IPS-20b (cell line): ENCODE results near the gene JUND.

Source experiments
- H3K27ac ChIP-seq: one replicate; pipeline ENCODE4 v1.5.1; 2013; ENCODE audit warnings: low read length
- H3K27me3 ChIP-seq: 2 replicates; pipeline ENCODE4 v1.6.1; 2013; ENCODE audit warnings: mild to moderate bottlenecking, low read length, inconsistent platforms; ENCODE audit not compliant: insufficient read depth
- H3K36me3 ChIP-seq: 2 replicates; pipeline ENCODE4 v1.6.1; 2013; ENCODE audit warnings: low read depth, mild to moderate bottlenecking, inconsistent platforms, low read length, moderate library complexity; ENCODE audit not compliant: insufficient read depth
- H3K4me1 ChIP-seq: 2 replicates; pipeline ENCODE4 v1.6.1; 2013; ENCODE audit warnings: mild to moderate bottlenecking, control low read depth, inconsistent platforms, low read length, moderate library complexity; ENCODE audit not compliant: insufficient read depth
- H3K4me3 ChIP-seq: 2 replicates; pipeline ENCODE4 v1.5.1; 2013; ENCODE audit warnings: mild to moderate bottlenecking, low read length, inconsistent platforms
- H3K9ac ChIP-seq: 2 replicates; pipeline ENCODE4 v1.6.1; 2013; ENCODE audit warnings: low read depth, mild to moderate bottlenecking, inconsistent platforms, low read length, moderate library complexity
- H3K9me3 ChIP-seq: 2 replicates; pipeline ENCODE4 v1.6.1; 2013; ENCODE audit warnings: mild to moderate bottlenecking, low read depth, low read length, inconsistent platforms; ENCODE audit not compliant: insufficient read depth

JUND gene

GRCh38 chr19:18274219-18274780, 7.1 kb downstream of the JUND start, which contains the start of gene IQCN:
Gene IQCN (minus strand): TSS chr19:18274452. CDS start chr19:18269478, 4,974 bp downstream.
- Histone ChIP-seq H3K36me3 (peaks cover 12% of the 10 kb centered on the region), H3K9me3 (no peaks in the 10 kb centered on the region), H3K27me3 (no peaks in the 10 kb centered on the region), H3K27ac (no peak within 1 kb of the TSS), H3K9ac (no peak within 1 kb of the TSS), H3K4me3 (no peak within 1 kb of the TSS), H3K4me1 (peaks cover 3% of the 10 kb centered on the region; the same call in 1 of the 2 replicates)

DNA sequence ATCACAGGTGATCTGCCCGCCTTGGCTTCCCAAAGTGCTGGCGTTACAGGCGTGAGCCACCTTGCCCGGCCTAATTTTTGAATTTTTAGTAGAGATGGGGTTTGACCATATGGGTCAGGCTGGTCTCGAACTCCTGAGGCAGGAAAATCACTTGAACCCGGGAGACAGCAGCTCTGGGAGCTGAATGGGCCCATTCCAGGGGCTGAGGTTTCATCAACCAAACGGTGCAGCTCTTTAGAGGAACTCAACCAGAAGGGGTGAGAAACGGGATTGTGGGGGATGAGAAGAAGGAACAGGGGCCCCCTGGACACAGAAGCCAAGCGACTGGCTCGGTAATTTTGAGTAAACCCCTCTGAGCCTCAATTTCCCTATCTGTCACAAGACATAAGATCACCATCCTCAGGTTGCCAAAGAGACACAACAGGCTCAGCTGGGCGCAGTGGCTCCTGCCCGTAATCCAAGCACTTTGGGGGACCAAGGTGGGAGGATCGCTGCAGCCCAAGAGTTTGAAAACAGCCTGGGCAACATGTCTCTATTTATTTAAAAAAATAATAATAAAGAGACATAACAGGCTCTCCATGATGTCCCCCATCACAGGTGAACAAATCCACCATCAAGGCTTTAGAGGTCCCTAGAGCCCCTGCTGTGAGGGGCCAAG, 7.7 kb downstream of the JUND start:
- Histone ChIP-seq H3K4me3 (no peak overlapping the region), H3K4me1 (no peaks in the 10 kb centered on the region), H3K27ac (no peak overlapping the region), H3K9ac (no peak overlapping the region), H3K9me3 (no peaks in the 10 kb centered on the region), H3K36me3 (peaks cover 7% of the 10 kb centered on the region), H3K27me3 (no peaks in the 10 kb centered on the region)

DNA sequence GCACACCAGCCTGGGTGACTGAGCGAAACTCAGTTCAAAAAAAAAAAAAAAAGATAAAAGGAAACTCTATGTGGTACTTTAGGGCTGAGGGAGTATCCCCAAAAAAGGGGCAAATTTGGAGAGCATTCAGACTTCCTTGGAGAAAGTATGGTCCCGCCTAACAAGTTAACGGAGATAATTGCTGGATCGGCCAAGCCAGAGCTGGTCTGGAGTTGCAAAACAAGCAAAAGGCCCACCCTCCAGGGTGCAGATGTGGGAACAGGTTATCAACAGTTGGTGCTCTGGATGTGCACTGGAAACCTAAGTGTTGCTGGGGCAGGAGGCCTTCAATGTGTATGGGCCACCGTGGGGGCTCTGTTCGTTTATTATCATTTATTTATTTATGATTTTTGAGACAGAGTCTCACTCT, 10.0 kb downstream of the JUND start:
- Histone ChIP-seq H3K4me3 (no peak overlapping the region), H3K9ac (no peak overlapping the region), H3K9me3 (no peaks in the 10 kb centered on the region), H3K36me3 (no peaks in the 10 kb centered on the region; the same call in 1 of the 2 replicates), H3K4me1 (no peaks in the 10 kb centered on the region), H3K27ac (no peak overlapping the region), H3K27me3 (no peaks in the 10 kb centered on the region)

DNA sequence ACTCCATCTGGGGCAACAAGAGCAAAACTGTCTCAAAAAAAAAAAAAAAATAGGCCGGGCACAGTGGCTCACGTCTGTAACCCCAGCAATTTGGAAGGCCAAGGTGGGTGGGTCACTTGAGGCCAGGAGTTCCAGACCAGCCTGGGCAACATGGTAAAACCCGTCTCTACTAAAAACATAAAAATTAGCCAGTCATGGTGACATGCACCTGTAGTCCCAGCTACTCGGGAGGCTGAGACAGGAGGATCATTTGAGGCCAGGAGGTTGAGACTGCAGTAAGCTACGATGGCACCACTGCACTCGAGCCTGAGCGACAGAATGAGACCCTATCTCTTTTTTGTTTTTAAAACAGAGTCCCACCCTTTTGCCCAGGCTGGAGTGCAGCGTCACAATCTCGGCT, 11.1 kb downstream of the JUND start:
- Histone ChIP-seq H3K27me3 (no peaks in the 10 kb centered on the region), H3K9me3 (no peaks in the 10 kb centered on the region), H3K9ac (no peak overlapping the region), H3K4me1 (no peaks in the 10 kb centered on the region), H3K27ac (no peak overlapping the region), H3K4me3 (no peak overlapping the region), H3K36me3 (no peaks in the 10 kb centered on the region; the same call in 1 of the 2 replicates)

GRCh38 chr19:18269070-18269723, 12.2 kb downstream of the JUND start:
- Histone ChIP-seq H3K9me3 (no peaks in the 10 kb centered on the region), H3K27ac (no peak overlapping the region), H3K4me1 (no peaks in the 10 kb centered on the region), H3K36me3 (no peaks in the 10 kb centered on the region; the same call in 1 of the 2 replicates), H3K9ac (no peak overlapping the region), H3K4me3 (no peak overlapping the region), H3K27me3 (no peaks in the 10 kb centered on the region)

DNA sequence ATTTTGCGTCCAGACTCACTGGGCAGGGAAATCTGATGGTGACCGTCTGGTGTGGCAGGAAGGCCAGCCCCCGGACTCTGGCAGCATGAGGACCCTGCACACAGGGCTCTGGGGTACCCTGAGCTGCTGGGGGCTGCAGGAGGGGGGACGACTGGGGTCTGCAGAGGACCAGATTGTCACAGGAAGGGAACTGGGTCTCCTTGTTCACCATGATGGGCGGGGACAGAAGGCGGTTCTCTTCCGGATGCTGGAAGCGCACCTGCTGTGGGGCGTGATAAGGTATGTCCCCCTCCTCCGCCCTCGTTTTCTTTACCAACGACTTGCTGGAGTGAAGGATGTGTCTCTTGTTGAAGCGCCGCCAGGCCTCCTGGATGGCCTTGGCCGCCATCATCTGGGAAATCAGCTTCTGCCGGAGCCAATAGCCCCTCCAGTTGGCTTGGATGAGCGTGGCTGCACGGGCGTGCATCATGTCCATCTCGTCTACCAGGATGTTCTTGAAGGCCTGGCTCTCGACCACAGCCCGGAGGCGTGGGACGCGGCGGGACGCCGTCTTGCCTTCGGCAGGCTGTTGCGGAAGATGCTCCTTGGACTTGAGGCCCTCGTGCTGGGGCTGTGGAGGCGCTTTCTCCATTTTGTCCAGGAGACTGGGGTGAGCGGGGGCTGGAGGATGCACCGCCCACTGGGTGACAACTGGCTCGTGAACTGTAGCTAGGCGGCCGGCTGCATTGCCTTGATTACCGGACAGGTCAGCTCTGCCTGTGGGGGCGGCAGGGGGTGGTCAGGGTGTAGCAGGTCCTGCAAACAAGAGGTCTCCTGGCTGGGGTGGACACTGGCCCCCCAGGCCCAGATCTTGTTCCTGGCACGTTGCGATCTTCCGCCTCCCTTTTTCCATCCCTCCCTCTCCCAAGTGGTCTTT, 14.4 kb downstream of the JUND start:
- Histone ChIP-seq H3K27ac (no peak overlapping the region), H3K4me3 (no peak overlapping the region), H3K9ac (no peak overlapping the region), H3K27me3 (no peaks in the 10 kb centered on the region; the same call in 1 of the 2 replicates), H3K36me3 (no peaks in the 10 kb centered on the region; the same call in 1 of the 2 replicates), H3K4me1 (no peaks in the 10 kb centered on the region), H3K9me3 (no peaks in the 10 kb centered on the region)

- no peaks in the 10 kb centered on the region for H3K9me3 ChIP-seq
- no peaks in the 10 kb centered on the region for H3K4me1 ChIP-seq
- no peaks in the 10 kb centered on the region; the same call in 1 of the 2 replicates for H3K27me3 ChIP-seq
- H3K4me3 ChIP-seq, result no peak overlapping the region
- H3K9ac ChIP-seq, result no peak overlapping the region
- no peak overlapping the region for H3K27ac ChIP-seq
- no peaks in the 10 kb centered on the region; the same call in 1 of the 2 replicates for H3K36me3 ChIP-seq
Measured at GRCh38 chr19:18265582-18265981, 15.8 kb downstream of the JUND start.

DNA sequence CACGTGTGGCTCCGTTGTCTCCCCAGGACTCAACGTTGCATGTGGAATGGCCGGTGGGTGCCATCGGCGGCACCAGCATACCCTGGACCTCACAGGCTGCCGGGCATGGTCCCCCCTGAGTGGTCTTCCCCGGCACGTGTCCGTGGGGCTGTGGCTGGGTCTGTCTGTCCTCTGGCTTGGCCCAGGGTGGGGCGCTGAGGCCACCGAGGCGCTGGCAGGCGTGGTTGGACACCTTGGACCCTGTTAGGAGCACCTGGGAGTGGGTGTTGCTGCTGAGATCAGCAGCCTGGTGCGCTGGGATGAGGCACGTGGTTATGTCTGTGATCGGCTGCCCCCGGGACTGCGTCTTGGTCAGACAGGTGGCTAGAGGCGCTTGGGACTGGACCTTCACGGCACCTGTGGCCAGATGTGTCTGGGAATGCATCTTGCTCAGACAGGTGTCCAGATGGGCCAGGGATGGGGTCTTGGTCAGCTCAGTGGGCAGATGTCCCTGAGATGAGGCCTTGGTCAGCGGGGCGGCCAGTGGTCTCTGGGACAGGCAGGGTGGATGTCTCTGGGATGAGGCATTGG, 16.4 kb downstream of the JUND start:
- H3K9ac ChIP-seq, result no peak overlapping the region
- no peaks in the 10 kb centered on the region; the same call in 1 of the 2 replicates for H3K36me3 ChIP-seq
- H3K9me3 ChIP-seq, result no peaks in the 10 kb centered on the region
- no peaks in the 10 kb centered on the region for H3K4me1 ChIP-seq
- H3K27me3 ChIP-seq, result no peaks in the 10 kb centered on the region; the same call in 1 of the 2 replicates
- no peak overlapping the region for H3K27ac ChIP-seq
- H3K4me3 ChIP-seq, result no peak overlapping the region

DNA sequence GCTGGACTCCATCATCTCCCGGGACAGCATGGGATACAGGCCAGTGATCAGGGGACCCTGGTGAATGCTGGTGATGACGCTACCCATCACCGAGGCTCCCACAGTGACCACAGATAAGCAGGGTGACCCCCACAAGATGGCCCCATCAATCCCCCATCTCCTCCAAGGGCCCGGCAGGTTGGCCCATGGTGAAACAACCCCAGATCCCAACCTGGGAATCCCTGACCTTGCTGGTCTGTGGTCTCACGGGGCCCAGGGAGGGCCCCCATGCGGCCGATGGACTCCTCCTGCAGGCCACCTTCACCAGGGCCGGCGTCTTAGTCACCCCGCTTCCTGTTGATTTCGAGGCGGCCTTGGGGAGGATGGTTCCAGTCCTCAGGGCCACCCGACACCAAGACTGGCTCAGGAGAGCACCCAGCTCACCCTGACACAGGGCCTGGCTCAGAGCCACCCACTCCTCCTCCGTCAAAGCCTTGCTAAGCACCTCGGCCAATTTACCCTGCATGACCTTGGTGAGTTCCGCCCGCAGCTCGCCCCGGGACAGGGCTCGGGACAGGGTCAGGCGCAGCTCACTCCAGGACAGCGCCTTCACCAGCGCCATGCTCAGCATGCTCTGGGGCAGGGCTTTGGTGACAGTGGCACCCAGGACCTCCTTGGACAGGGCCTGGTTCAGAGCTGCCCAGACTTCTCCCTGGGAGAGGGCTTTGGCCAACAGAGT, 17.1 kb downstream of the JUND start:
- no peaks in the 10 kb centered on the region for H3K4me1 ChIP-seq
- H3K27ac ChIP-seq, result no peak overlapping the region
- H3K9me3 ChIP-seq, result no peaks in the 10 kb centered on the region
- H3K36me3 ChIP-seq, result no peaks in the 10 kb centered on the region; the same call in 1 of the 2 replicates
- no peak overlapping the region for H3K4me3 ChIP-seq
- H3K9ac ChIP-seq, result no peak overlapping the region
- peaks cover 3% of the 10 kb centered on the region; the same call in 1 of the 2 replicates for H3K27me3 ChIP-seq

DNA sequence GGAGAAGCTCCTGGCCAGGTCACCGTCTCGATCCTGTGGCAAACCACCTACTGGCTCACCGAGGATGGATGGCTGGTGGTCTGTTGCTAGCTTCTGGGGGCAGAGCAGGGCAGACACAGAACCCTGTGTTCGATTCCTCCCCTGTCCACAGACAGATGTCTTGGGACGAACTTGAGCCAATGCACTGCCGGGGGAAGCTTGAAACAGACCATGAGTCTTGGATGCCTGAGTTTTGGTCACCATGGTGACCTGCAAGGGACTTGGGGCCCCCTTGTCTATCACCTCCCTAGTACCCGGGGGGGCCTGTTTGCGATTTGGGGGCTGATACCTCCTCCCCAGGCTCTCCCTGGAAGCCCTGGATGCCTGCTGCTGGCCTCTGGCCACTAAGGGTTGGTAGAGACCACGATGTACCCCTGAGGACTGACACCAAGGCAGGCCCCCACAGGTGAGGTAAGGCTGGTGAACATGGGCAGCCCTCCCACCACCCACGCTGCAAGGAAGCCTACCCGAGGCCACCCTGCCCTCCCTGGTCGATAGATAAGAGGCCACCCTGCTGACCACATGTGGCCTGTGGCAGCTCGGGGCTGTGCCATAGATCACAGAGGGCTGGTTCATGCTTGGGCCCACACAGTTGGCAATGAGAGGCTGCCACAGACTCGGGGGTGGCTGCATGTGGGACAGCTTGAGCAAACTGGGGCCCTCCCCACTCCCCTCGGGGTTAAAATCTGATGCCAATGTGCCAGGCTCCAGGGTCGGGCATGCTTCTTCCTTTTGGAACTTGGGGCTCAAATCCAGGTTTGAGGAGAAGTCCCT, 17.9 kb downstream of the JUND start:
- Histone ChIP-seq H3K9me3 (no peaks in the 10 kb centered on the region), H3K27ac (no peak overlapping the region), H3K9ac (no peak overlapping the region), H3K27me3 (peaks cover 9% of the 10 kb centered on the region; the same call in 1 of the 2 replicates), H3K36me3 (no peaks in the 10 kb centered on the region; the same call in 1 of the 2 replicates), H3K4me3 (no peak overlapping the region), H3K4me1 (no peaks in the 10 kb centered on the region)
